ENCODE results near the gene SUSD5.

GRCh38 chr3:33145901-33146580, 72.6 kb downstream of the SUSD5 start:
- TF ChIP-seq CTCF (IDR thresholded peaks at IDR 0.05) (no peak), POLR2A (IDR thresholded peaks at IDR 0.05; ENCODE audit: low read depth) (no peak)
